ENCODE data around the gene MRM2.
A peak's percentile ranks its signal among the peaks of the same experiment; 100 is the strongest.

The MRM2 gene

DNA sequence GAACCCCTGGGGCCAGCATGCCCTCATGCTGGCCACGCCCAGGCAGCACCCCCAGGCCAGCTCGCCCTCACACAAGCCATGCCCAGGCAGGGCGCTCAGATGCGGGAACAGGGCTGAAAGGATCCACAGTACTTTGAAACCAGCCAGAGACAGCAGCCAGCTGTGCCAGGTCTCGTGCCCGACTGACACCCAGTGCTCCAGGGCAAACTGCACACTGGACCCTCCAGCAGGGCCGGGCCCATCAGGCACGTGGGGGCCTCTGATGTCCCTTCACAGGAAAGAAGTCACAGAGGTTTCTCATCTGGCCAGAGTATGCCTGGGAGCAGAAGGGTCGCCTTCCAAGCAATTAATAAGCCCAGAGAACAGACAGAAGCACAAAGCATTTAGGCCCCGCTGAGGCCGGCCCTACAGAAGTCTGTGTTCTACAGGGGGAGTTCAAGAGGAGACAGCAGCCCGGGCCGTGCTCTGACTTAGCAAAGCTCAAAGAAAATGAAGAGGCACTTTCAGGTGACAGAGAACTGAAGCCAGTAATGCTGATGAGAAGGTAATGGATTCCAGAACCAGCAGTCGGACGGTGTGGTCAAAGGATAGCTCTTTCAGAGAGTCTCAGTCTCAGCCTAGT, 30.6 kb downstream of the MRM2 start:
- TF ChIP-seq, protein P1, sequence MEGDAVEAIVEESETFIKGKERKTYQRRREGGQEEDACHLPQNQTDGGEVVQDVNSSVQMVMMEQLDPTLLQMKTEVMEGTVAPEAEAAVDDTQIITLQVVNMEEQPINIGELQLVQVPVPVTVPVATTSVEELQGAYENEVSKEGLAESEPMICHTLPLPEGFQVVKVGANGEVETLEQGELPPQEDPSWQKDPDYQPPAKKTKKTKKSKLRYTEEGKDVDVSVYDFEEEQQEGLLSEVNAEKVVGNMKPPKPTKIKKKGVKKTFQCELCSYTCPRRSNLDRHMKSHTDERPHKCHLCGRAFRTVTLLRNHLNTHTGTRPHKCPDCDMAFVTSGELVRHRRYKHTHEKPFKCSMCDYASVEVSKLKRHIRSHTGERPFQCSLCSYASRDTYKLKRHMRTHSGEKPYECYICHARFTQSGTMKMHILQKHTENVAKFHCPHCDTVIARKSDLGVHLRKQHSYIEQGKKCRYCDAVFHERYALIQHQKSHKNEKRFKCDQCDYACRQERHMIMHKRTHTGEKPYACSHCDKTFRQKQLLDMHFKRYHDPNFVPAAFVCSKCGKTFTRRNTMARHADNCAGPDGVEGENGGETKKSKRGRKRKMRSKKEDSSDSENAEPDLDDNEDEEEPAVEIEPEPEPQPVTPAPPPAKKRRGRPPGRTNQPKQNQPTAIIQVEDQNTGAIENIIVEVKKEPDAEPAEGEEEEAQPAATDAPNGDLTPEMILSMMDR (conservative IDR thresholded peaks at IDR 0.05; ENCODE audit: low read depth, low read length) = no peak
- H4K20me1 ChIP-seq (ENCODE audit: insufficient read depth) = no peaks in the 10 kb centered on the region
- no peak overlapping the region for H3K4me3 ChIP-seq (IDR thresholded peaks at IDR 0.05; ENCODE audit: insufficient read depth, low read depth, low read length)
- no peak overlapping the region for H3K27ac ChIP-seq
- peaks cover 4% of the 10 kb centered on the region; the same call in 1 of the 2 replicates for H3K36me3 ChIP-seq (ENCODE audit: insufficient read depth)
- H3K4me1 ChIP-seq (ENCODE audit: low read depth, poor library complexity, severe bottlenecking) = no peaks in the 10 kb centered on the region
- no peaks in the 10 kb centered on the region for H3K79me2 ChIP-seq (ENCODE audit: insufficient read depth, low read depth)
- H3K9ac ChIP-seq = no peak overlapping the region
- no peak overlapping the region for H3K4me2 ChIP-seq
- no peaks in the 10 kb centered on the region for H3K27me3 ChIP-seq (ENCODE audit: insufficient read depth, low read depth)
- no peak overlapping the region for H2AFZ ChIP-seq (ENCODE audit: low read depth)

DNA sequence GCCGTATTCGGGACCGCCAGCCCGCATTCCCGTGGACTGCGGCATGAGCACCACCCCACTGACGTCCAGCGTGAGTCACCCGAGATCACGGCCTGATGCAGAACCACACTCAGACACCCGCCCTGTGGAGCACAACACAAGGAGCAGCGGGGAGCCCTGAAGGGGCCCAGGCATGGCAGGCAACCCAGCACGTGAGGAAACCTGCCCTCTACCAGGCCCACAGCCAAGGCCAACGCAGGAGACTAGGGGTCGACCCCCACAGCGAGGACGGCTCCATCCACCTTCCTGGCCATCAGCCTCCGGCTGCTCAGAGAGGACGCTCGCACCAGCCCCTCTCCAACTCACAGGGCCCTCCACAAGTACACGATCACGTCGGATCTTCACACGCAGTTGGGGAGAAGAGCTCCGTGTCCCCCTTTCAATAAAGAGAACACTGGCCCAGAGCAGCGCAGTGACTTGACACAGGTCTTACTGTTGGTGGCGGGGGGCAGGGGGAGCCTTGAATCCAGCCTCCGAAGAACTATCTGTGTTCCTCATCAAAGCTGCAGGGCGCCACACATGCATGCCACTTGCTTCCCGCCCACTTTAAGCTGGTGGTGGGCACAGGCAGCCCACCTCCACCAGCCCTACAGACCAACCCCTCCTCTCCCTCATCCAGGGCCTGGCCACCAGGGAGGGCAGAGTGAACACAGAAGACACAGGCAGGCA, 31.3 kb downstream of the MRM2 start:
- TF ChIP-seq, protein P1 (conservative IDR thresholded peaks at IDR 0.05; ENCODE audit: low read depth, low read length) = no peak
- H3K9ac ChIP-seq = no peak overlapping the region
- H3K27ac ChIP-seq = no peak overlapping the region
- H3K36me3 ChIP-seq (ENCODE audit: insufficient read depth) = peaks cover 4% of the 10 kb centered on the region; the same call in 1 of the 2 replicates
- no peaks in the 10 kb centered on the region for H3K27me3 ChIP-seq (ENCODE audit: insufficient read depth, low read depth)
- H3K4me3 ChIP-seq (IDR thresholded peaks at IDR 0.05; ENCODE audit: insufficient read depth, low read depth, low read length) = no peak overlapping the region
- H4K20me1 ChIP-seq (ENCODE audit: insufficient read depth) = no peaks in the 10 kb centered on the region
- no peaks in the 10 kb centered on the region for H3K4me1 ChIP-seq (ENCODE audit: low read depth, poor library complexity, severe bottlenecking)
- no peak overlapping the region for H3K4me2 ChIP-seq
- no peak overlapping the region for H2AFZ ChIP-seq (ENCODE audit: low read depth)
- H3K79me2 ChIP-seq (ENCODE audit: insufficient read depth, low read depth) = no peaks in the 10 kb centered on the region

DNA sequence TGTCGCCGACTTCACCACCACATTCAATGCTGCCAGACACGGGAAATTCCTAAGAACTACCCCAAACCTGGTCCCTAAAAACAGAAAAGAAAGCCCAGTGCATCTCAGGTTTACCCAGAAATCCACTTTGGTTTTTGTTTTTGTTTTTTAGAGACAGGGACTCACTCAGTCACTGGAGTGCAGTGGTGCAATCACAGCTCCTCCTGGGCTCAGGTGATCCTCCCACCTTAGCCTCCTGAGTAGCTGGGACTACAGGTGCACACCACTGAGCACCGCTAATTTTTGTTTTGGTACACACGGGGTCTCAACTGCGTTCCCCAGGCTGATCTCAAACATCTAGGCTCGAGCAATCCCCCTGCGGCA, 32.1 kb downstream of the MRM2 start:
- Histone ChIP-seq H3K4me3 (IDR thresholded peaks at IDR 0.05; ENCODE audit: insufficient read depth, low read depth, low read length) (no peak overlapping the region), H3K4me1 (ENCODE audit: low read depth, poor library complexity, severe bottlenecking) (no peaks in the 10 kb centered on the region), H2AFZ (ENCODE audit: low read depth) (no peak overlapping the region), H3K36me3 (ENCODE audit: insufficient read depth) (peaks cover 4% of the 10 kb centered on the region; the same call in 1 of the 2 replicates), H3K79me2 (ENCODE audit: insufficient read depth, low read depth) (no peaks in the 10 kb centered on the region), H3K9ac (no peak overlapping the region), H3K4me2 (no peak overlapping the region), H4K20me1 (ENCODE audit: insufficient read depth) (no peaks in the 10 kb centered on the region), H3K27me3 (ENCODE audit: insufficient read depth, low read depth) (no peaks in the 10 kb centered on the region), H3K27ac (no peak overlapping the region)
- TF ChIP-seq, protein P1 (conservative IDR thresholded peaks at IDR 0.05; ENCODE audit: low read depth, low read length) = no peak

DNA sequence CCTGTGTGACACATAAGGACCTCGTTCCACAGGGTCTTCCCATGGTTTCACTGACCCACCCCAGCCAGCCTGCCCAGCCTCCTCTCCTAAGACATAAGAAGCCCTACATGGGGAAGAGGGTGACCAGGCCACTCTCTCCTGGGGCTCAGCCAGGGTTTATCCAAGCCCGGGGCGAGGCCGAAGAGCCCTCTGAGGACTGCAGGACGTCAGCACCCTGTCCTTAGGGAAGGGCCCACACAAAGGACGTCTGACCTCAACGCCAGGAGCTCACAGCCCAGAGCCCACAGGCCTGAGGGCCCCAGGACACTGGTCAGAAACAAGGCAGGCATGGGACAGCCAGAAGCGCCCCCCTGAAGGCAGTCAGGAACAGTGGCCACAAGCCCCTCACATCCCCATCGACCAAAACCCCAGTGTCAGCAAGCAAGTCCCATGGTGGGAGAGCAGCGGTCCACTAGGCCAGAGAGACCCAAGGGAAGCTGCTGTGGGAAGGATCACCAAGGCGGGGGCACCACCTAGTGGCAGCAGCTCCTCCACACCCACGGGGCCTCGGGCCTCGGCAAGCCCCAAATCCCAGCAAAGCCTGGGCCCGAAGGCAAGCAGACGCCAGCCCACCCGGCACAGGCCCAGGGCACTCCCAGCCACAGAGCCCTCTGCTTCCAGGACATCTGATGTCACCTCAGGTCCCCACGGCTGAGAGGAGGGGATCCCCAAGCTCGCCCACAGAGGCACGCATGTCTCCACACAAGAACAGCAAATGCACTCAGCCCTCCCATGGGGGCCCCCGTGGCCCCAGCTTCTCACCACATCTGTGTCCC, 32.7 kb downstream of the MRM2 start:
- H3K79me2 ChIP-seq (ENCODE audit: insufficient read depth, low read depth) = no peaks in the 10 kb centered on the region
- H3K27me3 ChIP-seq (ENCODE audit: insufficient read depth, low read depth) = no peaks in the 10 kb centered on the region
- no peak overlapping the region for H2AFZ ChIP-seq (ENCODE audit: low read depth)
- no peak overlapping the region for H3K4me3 ChIP-seq (IDR thresholded peaks at IDR 0.05; ENCODE audit: insufficient read depth, low read depth, low read length)
- TF ChIP-seq, protein P1 (conservative IDR thresholded peaks at IDR 0.05; ENCODE audit: low read depth, low read length) = peak; percentile 72
- no peaks in the 10 kb centered on the region for H4K20me1 ChIP-seq (ENCODE audit: insufficient read depth)
- no peak overlapping the region for H3K4me2 ChIP-seq
- H3K36me3 ChIP-seq (ENCODE audit: insufficient read depth) = peaks cover 4% of the 10 kb centered on the region; the same call in 1 of the 2 replicates
- H3K27ac ChIP-seq = no peak overlapping the region
- no peaks in the 10 kb centered on the region for H3K4me1 ChIP-seq (ENCODE audit: low read depth, poor library complexity, severe bottlenecking)
- no peak overlapping the region for H3K9ac ChIP-seq

Data from KMS-11 (cell line).